M059J (cell line): ENCODE results near the gene FDPS. TPM values are rescaled to one million over a fixed set of nuclear protein-coding genes. Genes with fewer than 3 reads are reported as not detected.
A peak's percentile ranks its signal among the peaks of the same experiment; 100 is the strongest.
"Not testable (repeated sequence)": the region's sequence is repeated elsewhere in the genome, so short reads cannot be mapped to it uniquely, and the experiment has no call there.

ENCODE experiments used
- DNase-seq: peaks from one replicate; pipeline ENCODE4 v3.0.0-alpha.2; 2012; ENCODE audit warnings: low read depth
- total RNA-seq: library from RNA; depleted of rRNA; stranded (reverse); fragments of >200 nt; shearing (Covaris generic); gene quantifications from 2 replicates; pipeline ENCODE4 v1.2.3, GENCODE V29; 2014

Gene FDPS
- total RNA-seq, 1 experiment from 2014 or later: 262 TPM

- DNase-seq: no peak
Measured at GRCh38 chr1:155285631-155286044, 23.0 kb upstream of the FDPS start.

GRCh38 chr1:155286544-155286943 is 22.1 kb upstream of the FDPS start:
- no peak for DNase-seq

- no peak for DNase-seq
Measured at GRCh38 chr1:155287987-155288543, 20.6 kb upstream of the FDPS start.

- DNase-seq: not testable (repeated sequence)
Measured at GRCh38 chr1:155291006-155291405, 17.7 kb upstream of the FDPS start.

- no peak for DNase-seq
Measured at GRCh38 chr1:155293086-155293749, 15.4 kb upstream of the FDPS start.

- DNase-seq: no peak
Measured at GRCh38 chr1:155294520-155295182, 14.0 kb upstream of the FDPS start.

GRCh38 chr1:155295183-155295941 is 13.3 kb upstream of the FDPS start:
- no peak for DNase-seq

GRCh38 chr1:155295942-155296267 is 12.8 kb upstream of the FDPS start:
- DNase-seq: no peak

- no peak for DNase-seq
Measured at GRCh38 chr1:155296661-155297060, 12.0 kb upstream of the FDPS start.

- no peak for DNase-seq
Measured at GRCh38 chr1:155297384-155297783, 11.3 kb upstream of the FDPS start.

GRCh38 chr1:155300024-155300423 is 8.6 kb upstream of the FDPS start:
- no peak for DNase-seq

- no peak for DNase-seq
Measured at GRCh38 chr1:155300553-155301329, 7.9 kb upstream of the FDPS start.

- no peak for DNase-seq
Measured at GRCh38 chr1:155301342-155301841, 7.3 kb upstream of the FDPS start, which contains the start of gene PKLR. TSS of gene PKLR (minus strand) at chr1:155301438. CDS start at chr1:155301395, 43 bp downstream.

GRCh38 chr1:155304558-155305063 is 4.1 kb upstream of the FDPS start:
- no peak for DNase-seq

GRCh38 chr1:155305881-155306391 is 2.7 kb upstream of the FDPS start:
- no peak for DNase-seq

GRCh38 chr1:155307247-155307740 is 1.4 kb upstream of the FDPS start:
- DNase-seq: peak; percentile 53

GRCh38 chr1:155309423-155310021 is 856 bp downstream of the FDPS start:
- DNase-seq: peak; percentile 44

GRCh38 chr1:155313261-155313660 is 4.6 kb downstream of the FDPS start:
- DNase-seq: no peak

GRCh38 chr1:155316922-155317321 is 8.3 kb downstream of the FDPS start:
- DNase-seq: no peak

GRCh38 chr1:155318082-155318481 is 9.4 kb downstream of the FDPS start:
- no peak for DNase-seq
